ENCODE measurements around the gene CGB7.
A peak's percentile ranks its signal among the peaks of the same experiment; 100 is the strongest.
"Not testable (repeated sequence)": the region's sequence is repeated elsewhere in the genome, so short reads cannot be mapped to it uniquely, and the experiment has no call there.

Gene CGB7

DNA sequence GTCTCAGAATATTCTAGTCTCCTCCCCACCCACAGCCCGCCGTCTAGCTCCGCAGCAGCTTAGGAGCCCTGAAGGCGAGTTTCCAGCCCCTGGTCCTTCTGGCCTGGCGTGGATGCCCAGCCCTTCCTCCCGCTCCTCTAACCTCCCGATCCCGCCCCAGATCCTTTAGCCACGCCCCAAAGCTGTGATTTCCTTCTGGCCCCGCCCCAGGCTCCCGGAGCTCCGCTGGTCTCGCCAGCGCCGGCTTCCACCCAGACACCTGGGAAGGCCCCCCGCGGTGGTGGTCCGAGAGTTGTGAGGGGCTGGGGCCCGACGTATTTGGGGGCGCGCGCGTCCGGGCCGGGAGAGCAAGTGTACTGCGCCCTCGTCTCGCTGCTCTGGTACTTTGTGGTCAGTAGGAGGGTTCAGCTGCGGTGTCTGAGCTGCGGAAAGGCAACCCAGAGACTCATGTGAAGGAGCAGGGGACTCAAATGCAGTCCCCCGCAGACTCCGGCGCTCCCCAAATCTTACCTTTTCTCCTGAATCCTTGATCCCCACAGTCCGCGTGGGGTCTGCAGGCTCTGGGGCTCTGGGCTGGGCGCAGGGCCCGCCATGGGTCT lies at the start of gene CGB7:
Gene CGB7 (minus strand): TSS at position 114 of the 599 bp plus-strand sequence. CDS start 2,374 bp downstream, outside the sequence.
- peak; percentile 17 to 48 for DNase-seq (ENCODE audit: low read depth in 2 of 2)

- peak in 1 of 2 experiments; percentile 53 for DNase-seq (ENCODE audit: low read depth in 2 of 2)
Measured at GRCh38 chr19:49106648-49107135, 49.1 kb upstream of the CGB7 start.

- DNase-seq (ENCODE audit: low read depth in 2 of 2): no peak
Measured at GRCh38 chr19:49104229-49104864, 46.8 kb upstream of the CGB7 start.

- DNase-seq (ENCODE audit: low read depth in 2 of 2): no peak
Measured at GRCh38 chr19:49103331-49104085, 46.0 kb upstream of the CGB7 start.

GRCh38 chr19:49102303-49102702 lies 44.8 kb upstream of the CGB7 start:
- DNase-seq (ENCODE audit: low read depth in 2 of 2): no peak

DNA sequence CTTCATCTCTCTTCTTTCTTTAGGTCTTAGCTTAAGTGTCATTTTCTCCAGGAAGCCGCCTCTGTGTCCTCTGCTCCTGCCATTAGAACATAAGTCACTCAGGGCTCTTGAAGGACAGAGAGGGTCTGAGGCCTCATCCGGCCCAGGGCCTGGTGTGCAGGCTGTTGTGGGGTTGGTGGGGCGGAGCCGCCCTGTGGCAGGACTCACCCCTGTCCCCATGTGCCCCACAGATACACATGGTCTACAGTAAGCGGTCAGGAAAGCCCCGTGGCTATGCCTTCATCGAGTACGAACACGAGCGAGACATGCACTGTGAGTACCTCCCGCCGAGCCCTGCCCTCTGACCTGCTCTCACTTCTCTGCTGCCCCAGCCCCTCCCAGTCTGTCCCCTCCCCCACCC lies 43.6 kb upstream of the CGB7 start:
- DNase-seq (ENCODE audit: low read depth in 2 of 2): no peak

- DNase-seq (ENCODE audit: low read depth in 2 of 2): no peak
Measured at GRCh38 chr19:49098795-49099194, 41.2 kb upstream of the CGB7 start.

- peak; percentile 43 to 57 for DNase-seq (ENCODE audit: low read depth in 2 of 2)
Measured at GRCh38 chr19:49097453-49098288, 40.1 kb upstream of the CGB7 start.

GRCh38 chr19:49094505-49095482 lies 37.2 kb upstream of the CGB7 start:
- DNase-seq (ENCODE audit: low read depth in 2 of 2): no peak

GRCh38 chr19:49092686-49093085 lies 35.1 kb upstream of the CGB7 start:
- DNase-seq (ENCODE audit: low read depth in 2 of 2): no peak

DNA sequence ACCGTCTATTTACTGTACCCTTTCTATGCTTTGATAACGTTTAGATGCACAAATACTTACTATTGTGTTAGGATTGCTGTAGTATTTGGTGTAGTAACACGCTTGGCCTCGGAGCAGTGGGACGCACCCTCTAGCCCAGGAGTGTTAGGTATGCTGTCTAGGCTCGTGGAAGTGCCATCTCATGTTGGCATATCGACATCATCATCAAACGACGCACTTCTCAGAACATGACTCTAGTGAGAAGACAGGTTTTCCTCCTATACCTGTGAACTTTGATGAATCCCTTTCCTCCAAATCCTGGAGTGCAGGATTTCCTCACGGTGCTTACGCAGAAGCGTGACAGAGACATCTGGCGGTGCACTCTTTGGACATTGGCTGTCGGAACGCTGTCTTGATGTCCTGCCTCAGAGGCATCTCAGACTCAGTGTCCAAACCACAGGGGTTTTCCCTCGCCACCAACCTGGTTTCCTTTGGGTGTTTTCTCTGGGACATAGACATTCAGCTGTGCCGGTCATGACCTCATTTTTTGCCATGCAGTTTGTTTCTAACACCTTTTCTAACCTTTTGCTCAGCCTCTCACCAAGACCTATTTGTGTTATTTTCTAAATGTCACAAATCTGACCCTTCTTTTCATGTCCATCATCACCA lies 34.0 kb upstream of the CGB7 start:
- DNase-seq (ENCODE audit: low read depth in 2 of 2): no peak

- DNase-seq (ENCODE audit: low read depth in 2 of 2): no peak
Measured at GRCh38 chr19:49086296-49086695, 28.7 kb upstream of the CGB7 start.

DNA sequence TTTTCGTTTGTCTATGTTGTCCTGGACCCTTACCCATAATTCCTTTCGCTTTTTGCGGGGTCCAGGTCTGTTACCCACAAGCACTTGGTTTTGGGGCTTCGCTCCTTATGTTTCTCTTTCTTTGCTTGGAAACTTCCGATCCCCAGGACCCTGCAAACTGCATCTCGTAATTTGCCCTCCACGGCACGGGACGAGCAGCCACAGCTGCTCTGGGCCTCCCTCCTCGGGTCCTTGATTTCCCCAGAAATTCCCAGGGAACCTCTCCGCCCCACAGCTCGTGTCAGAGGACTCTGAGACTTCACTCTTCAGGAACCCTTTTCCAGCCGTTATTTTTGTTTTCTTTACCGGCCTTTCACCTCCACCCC lies 28.3 kb upstream of the CGB7 start:
- no peak for DNase-seq (ENCODE audit: low read depth in 2 of 2)

GRCh38 chr19:49085020-49085867 lies 27.7 kb upstream of the CGB7 start, which contains the start of gene SNRNP70:
TSS of gene SNRNP70 (plus strand) at chr19:49085451. CDS start at chr19:49086415, 964 bp downstream.
- peak; percentile 97 to 98 for DNase-seq (ENCODE audit: low read depth in 2 of 2)

DNA sequence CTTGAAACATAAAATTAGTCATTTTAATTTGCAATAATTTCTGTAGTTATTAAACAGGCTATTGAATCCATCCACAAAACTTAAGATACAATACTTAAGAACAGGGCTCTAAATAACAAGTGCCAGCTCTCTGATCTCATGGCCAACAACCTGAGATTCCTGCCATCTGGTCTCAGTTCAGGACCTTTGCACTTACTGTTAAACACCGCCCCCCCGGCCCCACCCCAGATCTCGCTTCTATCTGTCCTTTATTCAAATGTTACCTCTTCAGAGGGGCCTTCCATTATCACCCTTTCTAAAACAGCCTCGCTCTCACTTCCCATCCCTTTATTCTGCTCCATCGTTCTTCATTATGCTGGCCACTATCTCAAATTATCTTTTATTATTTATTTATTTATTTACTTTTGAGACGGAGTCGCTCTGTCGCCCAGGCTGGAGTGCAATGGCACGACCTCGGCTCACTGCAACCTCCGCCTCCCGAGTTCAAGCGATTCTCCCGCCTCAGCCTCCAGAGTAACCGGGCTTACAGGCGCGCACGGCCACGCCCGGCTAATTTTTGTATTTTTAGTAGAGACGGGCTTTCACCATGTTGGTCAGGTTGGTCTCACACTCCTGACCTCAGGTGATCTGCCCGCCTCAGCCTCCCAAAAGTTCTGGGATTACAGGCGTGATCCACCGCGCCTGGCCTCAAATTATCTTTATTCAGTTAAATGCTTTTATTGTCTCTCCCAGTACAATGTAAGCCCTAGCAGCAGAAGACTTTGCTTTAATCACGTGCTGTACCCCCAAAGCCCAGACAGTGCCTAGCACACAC lies 26.9 kb upstream of the CGB7 start:
- DNase-seq (ENCODE audit: low read depth in 2 of 2): no peak

GRCh38 chr19:49081273-49081672 lies 23.7 kb upstream of the CGB7 start:
- DNase-seq (ENCODE audit: low read depth in 2 of 2): no peak

GRCh38 chr19:49080392-49080791 lies 22.8 kb upstream of the CGB7 start:
- no peak for DNase-seq (ENCODE audit: low read depth in 2 of 2)

DNA sequence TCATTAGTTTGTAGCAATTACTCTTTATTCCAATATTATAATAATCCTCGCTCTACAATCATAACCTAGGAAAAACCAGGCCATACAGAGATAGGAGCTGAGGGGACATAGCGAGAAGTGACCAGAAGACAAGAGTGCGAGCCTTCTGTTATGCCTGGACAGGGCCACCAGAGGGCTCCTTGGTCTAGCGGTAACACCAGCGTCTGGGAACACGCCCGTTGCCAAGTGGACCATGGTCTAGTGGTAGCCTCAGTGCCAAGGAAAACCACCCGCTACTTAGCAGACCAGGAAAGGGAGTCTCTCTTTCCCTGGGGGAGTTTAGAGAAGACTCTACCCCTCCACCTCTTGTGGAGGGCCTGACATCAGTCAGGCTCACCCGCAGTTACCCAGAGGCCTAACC lies 17.3 kb upstream of the CGB7 start:
- DNase-seq (ENCODE audit: low read depth in 2 of 2): not testable (repeated sequence)
